ENCODE measurements around the gene HOOK2. TPM values are rescaled to one million over a fixed set of nuclear protein-coding genes. Genes with fewer than 3 reads are reported as not detected.

The HOOK2 gene
- total and polyA plus RNA-seq, 2 of the 13 experiments (the other 11 are each of a cell fraction or from before 2014, with no cell fraction given): 9.2 to 12.9 TPM

- TF ChIP-seq ZNF503 (CRISPR knock-in tag; IDR thresholded peaks at IDR 0.05): peak; percentile 87
- TF ChIP-seq ZNF646 (CRISPR knock-in tag; IDR thresholded peaks at IDR 0.05): no peak
- no peak for TF ChIP-seq SMAD1 (CRISPR knock-in tag; IDR thresholded peaks at IDR 0.05; ENCODE audit: borderline replicate concordance, low read depth)
- no peak; the same call in 1 of the 2 replicates for TF ChIP-seq CENPBD1 (CRISPR knock-in tag; IDR thresholded peaks at IDR 0.05; ENCODE audit: borderline replicate concordance, low read depth)
- TF ChIP-seq ZBTB43 (CRISPR knock-in tag; conservative IDR thresholded peaks at IDR 0.05): peak; percentile 74; the same call in 1 of the 2 replicates
- TF ChIP-seq NFATC3 (CRISPR knock-in tag; IDR thresholded peaks at IDR 0.05): no peak
- no peak for TF ChIP-seq ZMAT5 (CRISPR knock-in tag; IDR thresholded peaks at IDR 0.05; ENCODE audit: borderline replicate concordance, low read depth)
- TF ChIP-seq CCDC6 (CRISPR knock-in tag; IDR thresholded peaks at IDR 0.05): 0 out of 2 replicates have a peak, but pooled peaks have one; percentile 22
- no peak for TF ChIP-seq ZNF234 (CRISPR knock-in tag; conservative IDR thresholded peaks at IDR 0.05)
Measured at GRCh38 chr19:12806242-12807081, 31.1 kb upstream of the HOOK2 start, which contains the start of gene RNASEH2A (continued).

Measured in HepG2 (cell line).